ENCODE measurements around the gene JMJD8. TPM values are rescaled to one million over a fixed set of nuclear protein-coding genes. Genes with fewer than 3 reads are reported as not detected.

Gene JMJD8
- polyA plus RNA-seq, 3 donors = 28.7 to 45.3 (median 33.5) TPM

- Mint-ChIP-seq H3K4me1 (peaks cover 32% of the 10 kb centered on the region), H3K4me3 (peak within 1 kb of the TSS; percentile 73 to 85), H3K36me3 (peaks cover 5 to 21% of the 10 kb centered on the region in 2 donors), H3K9me3 (peaks cover 0 to 2% (median 0%) of the 10 kb centered on the region in 7 donors), H3K27ac (peak within 1 kb of the TSS; percentile 72 to 91 (median 87)), H3K27me3 (ENCODE audit: low read depth in 3 of 3) (peaks cover 0 to 3% (median 0%) of the 10 kb centered on the region in 3 donors)
- Histone ChIP-seq H3K79me2 (ENCODE audit: insufficient read depth, low read length) (peaks cover 10% of the 10 kb centered on the region), H3K9ac (ENCODE audit: insufficient read depth, low read length, poor library complexity, severe bottlenecking) (peak within 1 kb of the TSS; percentile 85), H3K4me3 (replicated peaks in 1 of 3; ENCODE audit: low read depth in 2 of 3, low read length in 3 of 3) (peak within 1 kb of the TSS; percentile 36 to 79 (median 67)), H2AFZ (ENCODE audit: insufficient read depth, low read depth, low read length, poor library complexity, severe bottlenecking) (peak within 1 kb of the TSS; percentile 94), H3K9me3 (replicated peaks in 1 of 2; ENCODE audit: control insufficient read depth in 1 of 2, insufficient read depth in 1 of 2, low read length in 2 of 2) (no peaks in the 10 kb centered on the region), H3K4me1 (ENCODE audit: control insufficient read depth in 1 of 2, insufficient read depth in 2 of 2, low read length in 2 of 2) (peaks cover 18 to 39% of the 10 kb centered on the region in 2 donors), H3K4me2 (replicated peaks; ENCODE audit: extremely low read depth, low read length, poor library complexity, severe bottlenecking) (peak within 1 kb of the TSS; percentile 85), H4K20me1 (ENCODE audit: insufficient read depth, low read length) (peaks cover 38% of the 10 kb centered on the region), H3K27me3 (ENCODE audit: control insufficient read depth in 2 of 2, insufficient read depth in 2 of 2, low read length in 2 of 2) (no peaks in the 10 kb centered on the region), H3K36me3 (replicated peaks in 1 of 2; ENCODE audit: control insufficient read depth in 1 of 2, insufficient read depth in 2 of 2, low read length in 2 of 2) (no peaks in the 10 kb centered on the region), H3K27ac (ENCODE audit: low read depth in 1 of 2, low read length in 2 of 2) (peak within 1 kb of the TSS; percentile 82 to 90)
- intact Hi-C loops (cut with micrococcal nuclease) = no loop called here
- TF ChIP-seq CTCF (IDR thresholded peaks at IDR 0.05) = no peak
- under 1% methylated on average over 91 of the region's 91 CpGs for WGBS (ENCODE audit: insufficient coverage)
- DNase-seq = peak; percentile 91 to 94 (median 94)
Measured at GRCh38 chr16:648781-649589, 35.1 kb downstream of the JMJD8 start, which contains the start of gene WDR90. TSS of gene WDR90 (plus strand) at chr16:649365. CDS start at chr16:649417, 52 bp downstream.

GRCh38 chr16:648071-648780, 35.9 kb downstream of the JMJD8 start:
- DNase-seq = peak in 2 of 3 donors; percentile 17 to 40

More at GRCh38 chr16:648071-648780, 35.9 kb downstream of the JMJD8 start:
- Histone ChIP-seq H2AFZ (ENCODE audit: insufficient read depth, low read depth, low read length, poor library complexity, severe bottlenecking) (peak overlapping the region; percentile 94), H3K27me3 (ENCODE audit: control insufficient read depth in 2 of 2, insufficient read depth in 2 of 2, low read length in 2 of 2) (no peaks in the 10 kb centered on the region), H3K4me2 (replicated peaks; ENCODE audit: extremely low read depth, low read length, poor library complexity, severe bottlenecking) (peak overlapping the region; percentile 85), H3K27ac (ENCODE audit: low read depth in 1 of 2, low read length in 2 of 2) (peak overlapping the region; percentile 82 to 90), H3K4me1 (ENCODE audit: control insufficient read depth in 1 of 2, insufficient read depth in 2 of 2, low read length in 2 of 2) (peaks cover 24 to 46% of the 10 kb centered on the region in 2 donors), H4K20me1 (ENCODE audit: insufficient read depth, low read length) (peaks cover 43% of the 10 kb centered on the region), H3K9me3 (replicated peaks in 1 of 2; ENCODE audit: control insufficient read depth in 1 of 2, insufficient read depth in 1 of 2, low read length in 2 of 2) (no peaks in the 10 kb centered on the region), H3K36me3 (replicated peaks in 1 of 2; ENCODE audit: control insufficient read depth in 1 of 2, insufficient read depth in 2 of 2, low read length in 2 of 2) (no peaks in the 10 kb centered on the region), H3K4me3 (replicated peaks in 1 of 3; ENCODE audit: low read depth in 2 of 3, low read length in 3 of 3) (peak overlapping the region; percentile 36 to 79 (median 67)), H3K9ac (ENCODE audit: insufficient read depth, low read length, poor library complexity, severe bottlenecking) (peak overlapping the region; percentile 85), H3K79me2 (ENCODE audit: insufficient read depth, low read length) (peaks cover 17% of the 10 kb centered on the region)
- Mint-ChIP-seq H3K4me1 (peaks cover 39% of the 10 kb centered on the region), H3K4me3 (peak overlapping the region; percentile 73 to 85), H3K27me3 (ENCODE audit: low read depth in 3 of 3) (peaks cover 0 to 3% (median 0%) of the 10 kb centered on the region in 3 donors), H3K9me3 (peaks cover 0 to 2% (median 0%) of the 10 kb centered on the region in 7 donors), H3K36me3 (peaks cover 5 to 15% of the 10 kb centered on the region in 2 donors), H3K27ac (peak overlapping the region; percentile 72 to 91 (median 87))
- 46% methylated on average over 19 of the region's 24 CpGs for WGBS (ENCODE audit: insufficient coverage)
- peak; percentile 49 for TF ChIP-seq CTCF (IDR thresholded peaks at IDR 0.05)
- intact Hi-C loops (cut with micrococcal nuclease) = no loop called here
